ENCODE data around the gene LMNTD2.
"Not testable (repeated sequence)": the region's sequence is repeated elsewhere in the genome, so short reads cannot be mapped to it uniquely, and the experiment has no call there.

Gene LMNTD2

GRCh38 chr11:587546-587945 is 27.0 kb upstream of the LMNTD2 start:
- DNase-seq, result no peak

GRCh38 chr11:586376-587316 is 26.1 kb upstream of the LMNTD2 start:
- DNase-seq, result no peak

DNA sequence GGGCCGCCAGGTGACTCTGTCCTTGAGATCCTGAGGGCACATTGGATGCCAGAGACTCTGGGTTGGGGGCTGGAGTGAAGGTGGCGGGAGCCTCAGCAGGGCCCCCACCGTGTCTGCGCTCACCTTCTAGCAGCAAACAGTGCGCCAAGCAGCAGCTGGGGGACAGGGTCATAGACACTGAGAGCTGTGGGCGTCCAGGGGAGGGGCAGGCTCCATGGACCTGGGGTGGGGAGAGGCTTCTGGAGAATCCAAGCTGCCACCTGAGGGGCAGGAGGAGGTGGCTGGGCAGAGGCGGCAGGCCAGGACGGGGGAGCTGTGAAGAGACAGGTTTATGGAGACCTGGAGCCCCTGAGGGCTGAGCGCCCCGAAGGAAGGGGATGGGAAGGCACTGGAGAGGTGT is 23.7 kb upstream of the LMNTD2 start:
- DNase-seq, result no peak

DNA sequence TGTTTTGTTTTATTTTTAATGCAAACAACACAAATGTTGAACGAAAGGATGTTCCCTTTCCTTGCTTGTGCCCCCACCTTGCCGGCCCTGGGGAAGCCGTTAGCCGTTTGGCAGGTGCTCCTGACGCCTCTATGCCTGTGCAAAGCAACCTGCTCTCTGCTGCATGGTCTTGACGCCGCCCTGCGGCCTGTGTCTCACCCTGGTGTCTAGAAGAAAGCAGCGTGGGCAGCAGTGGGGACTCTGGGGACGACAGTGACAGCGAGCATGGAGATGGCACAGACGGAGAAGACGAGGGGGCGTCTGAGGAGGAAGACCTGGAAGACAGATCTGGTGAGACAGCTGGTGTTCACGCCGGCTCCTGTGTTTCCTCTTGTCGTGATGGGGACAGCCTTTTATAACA is 21.2 kb upstream of the LMNTD2 start:
- DNase-seq, result no peak

GRCh38 chr11:581342-581741 is 20.8 kb upstream of the LMNTD2 start:
- DNase-seq, result no peak

DNA sequence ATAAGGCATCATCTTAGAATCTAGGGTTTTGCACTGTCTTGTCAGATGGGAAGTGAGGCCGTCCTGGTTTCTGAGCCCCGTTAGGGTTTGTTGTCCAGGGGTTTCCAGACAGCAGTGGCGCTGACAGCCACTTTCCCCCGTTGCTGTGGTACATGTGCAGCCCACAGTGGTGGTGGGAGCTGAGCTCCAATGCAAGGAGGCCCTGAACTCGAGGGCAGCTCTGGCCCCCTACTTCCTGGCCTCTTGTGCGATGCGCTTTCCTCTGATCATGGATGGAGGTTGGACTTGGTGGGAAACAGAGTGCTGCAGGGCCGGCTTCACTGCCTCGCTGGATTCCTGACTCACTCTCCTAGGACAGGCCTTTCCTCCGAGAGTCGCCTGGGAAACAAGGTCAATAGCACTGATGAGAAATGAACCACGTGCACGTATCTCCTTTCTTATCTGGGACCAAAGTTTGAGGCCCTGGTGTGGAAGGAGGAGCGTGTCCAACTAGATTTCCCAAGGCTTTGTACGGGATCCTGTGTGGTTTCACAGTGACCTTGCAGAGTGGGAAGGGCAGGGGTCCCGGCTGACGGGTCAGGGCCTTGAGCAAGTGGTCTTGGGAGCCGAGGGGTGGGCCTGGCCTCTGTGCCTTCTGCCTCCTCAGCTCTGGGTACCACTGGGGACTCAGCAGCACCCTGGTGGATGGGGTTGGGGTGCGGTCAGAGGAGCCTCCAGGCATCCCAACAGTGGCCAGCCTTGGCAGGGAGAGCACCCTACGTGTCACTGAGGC is 19.5 kb upstream of the LMNTD2 start:
- no peak for DNase-seq

DNA sequence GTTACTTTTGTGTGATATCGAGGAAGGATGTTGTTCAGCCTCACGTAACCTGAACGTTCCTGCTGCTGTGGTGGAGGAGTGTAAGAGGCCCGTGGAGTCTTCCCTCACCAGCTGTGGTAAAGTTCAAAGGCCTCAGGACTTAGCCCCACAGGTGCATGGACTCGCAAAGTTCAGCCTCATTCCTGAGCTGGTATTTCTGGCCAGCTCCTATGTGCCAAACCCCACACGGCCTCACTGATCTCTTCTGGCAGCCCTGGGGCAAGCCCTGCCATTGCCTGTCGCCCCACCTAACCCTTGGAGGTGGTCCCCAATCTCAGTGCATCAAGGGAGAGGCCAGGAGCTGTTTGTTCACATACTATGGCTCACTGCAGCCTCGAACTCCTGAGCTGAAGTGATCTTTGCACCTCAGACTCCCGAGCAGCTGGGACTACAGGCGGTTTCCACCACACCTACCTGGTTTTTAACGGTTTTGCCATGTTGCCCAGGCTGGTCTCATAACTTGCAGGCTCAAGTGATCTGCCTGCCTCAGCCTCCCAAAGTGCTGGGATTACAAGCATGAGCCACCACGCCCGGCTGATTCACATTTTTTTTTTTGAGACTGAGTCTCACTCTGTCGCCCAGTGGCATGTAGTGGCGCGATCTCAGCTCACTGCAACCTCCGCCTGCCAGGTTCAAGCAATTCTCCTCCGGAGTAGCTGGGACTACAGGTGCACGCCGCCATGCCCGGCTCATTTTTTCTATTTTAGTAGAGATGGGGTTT is 17.9 kb upstream of the LMNTD2 start:
- no peak for DNase-seq

DNA sequence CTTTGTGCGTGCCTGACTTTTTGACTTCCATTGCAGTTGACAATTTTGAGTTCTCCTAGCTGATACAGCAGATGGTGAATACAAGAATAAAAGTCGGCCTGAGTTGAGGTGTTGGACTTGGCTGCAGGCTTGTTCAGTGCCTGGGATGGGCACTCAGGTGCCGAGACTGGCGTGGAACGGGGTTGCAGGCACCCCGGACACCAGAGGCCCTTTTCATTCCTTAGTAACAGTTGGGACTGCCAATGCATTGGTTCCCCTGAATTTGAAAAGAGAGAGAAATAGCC is 17.0 kb upstream of the LMNTD2 start:
- DNase-seq, result no peak

DNA sequence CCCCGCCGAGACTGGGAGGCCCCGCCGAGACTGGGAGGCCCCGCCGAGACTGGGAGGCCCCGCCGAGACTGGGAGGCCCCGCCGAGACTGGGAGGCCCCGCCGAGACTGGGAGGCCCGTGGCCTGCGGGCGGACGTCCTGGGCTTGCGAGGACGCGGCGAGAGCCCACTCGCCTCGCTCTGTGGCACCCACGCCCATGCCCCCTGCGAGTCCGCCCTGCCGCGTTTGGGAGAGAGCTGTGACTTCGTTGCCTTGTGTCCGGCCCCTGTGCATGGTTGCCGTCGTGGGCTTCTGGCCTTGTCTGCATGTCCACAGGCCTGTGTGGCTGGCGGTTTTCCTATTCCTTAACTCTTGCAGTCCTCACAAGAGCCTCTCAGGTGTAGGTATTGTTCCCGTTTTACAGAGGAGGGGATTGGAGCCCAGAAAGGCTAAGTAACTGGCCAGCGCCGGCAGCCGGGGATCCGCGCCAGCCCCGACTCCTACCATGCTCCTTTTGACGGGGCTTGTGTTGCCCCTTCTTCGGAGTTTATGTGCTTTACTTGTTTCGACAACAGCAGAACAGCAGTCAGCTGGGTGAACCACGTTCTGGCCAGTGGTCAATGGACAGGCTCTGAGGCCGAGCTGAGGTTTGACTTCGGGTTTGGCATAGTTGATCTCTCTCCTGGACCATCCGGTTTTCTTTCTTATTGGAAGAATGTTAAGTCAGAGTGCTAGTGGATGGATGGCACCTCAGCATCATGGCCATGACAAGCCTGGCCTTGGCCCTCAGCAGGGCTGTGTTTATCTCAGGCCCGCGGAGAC is 16.5 kb upstream of the LMNTD2 start:
- no peak for DNase-seq

DNA sequence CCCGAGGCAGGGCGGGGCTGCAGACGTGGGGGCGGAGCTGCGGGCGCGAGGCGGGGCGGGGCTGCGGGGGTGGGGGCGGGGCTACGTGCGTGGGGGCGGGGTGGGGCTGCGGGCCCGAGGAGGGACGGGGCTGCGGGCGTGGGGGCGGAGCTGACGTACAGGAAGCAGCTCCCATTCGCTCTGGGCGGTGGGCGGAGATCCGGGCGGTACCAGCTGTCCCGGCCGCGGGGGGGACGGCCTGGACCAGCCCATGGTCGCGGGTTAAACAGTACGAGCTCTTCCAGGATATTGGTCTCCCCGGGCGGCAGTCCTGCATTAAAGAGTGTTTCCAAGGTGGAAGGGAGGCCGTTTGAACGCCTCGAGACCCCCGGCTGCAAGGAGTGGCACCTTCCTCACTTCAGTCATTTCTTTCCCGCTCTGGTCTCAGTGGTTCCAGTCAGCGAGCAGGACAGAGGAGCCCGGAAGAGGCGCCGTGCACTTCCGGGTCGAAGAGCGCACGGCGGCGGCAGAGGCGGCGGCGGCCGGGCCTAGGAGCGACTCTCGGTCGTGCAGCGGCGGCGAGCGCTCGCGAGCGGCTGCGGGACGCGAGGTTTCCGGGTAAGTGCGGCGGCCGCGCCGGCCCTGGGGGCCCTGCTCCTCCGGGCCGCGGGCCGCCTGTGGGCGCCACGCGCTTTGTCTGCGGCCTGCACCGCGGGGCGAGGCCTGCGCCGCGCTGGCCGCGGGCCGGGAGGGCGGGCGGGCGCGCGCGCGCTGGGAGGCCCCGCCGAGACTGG is 15.6 kb upstream of the LMNTD2 start, which contains the start of gene PHRF1:
Gene PHRF1 (plus strand): TSS at position 475 of the 773 bp plus-strand sequence. CDS start 5,043 bp downstream, outside the sequence.
- DNase-seq, result peak; percentile 93

- peak; percentile 68 for DNase-seq
These were observed 14.9 kb upstream of the LMNTD2 start for GRCh38 chr11:575313-575995.

DNA sequence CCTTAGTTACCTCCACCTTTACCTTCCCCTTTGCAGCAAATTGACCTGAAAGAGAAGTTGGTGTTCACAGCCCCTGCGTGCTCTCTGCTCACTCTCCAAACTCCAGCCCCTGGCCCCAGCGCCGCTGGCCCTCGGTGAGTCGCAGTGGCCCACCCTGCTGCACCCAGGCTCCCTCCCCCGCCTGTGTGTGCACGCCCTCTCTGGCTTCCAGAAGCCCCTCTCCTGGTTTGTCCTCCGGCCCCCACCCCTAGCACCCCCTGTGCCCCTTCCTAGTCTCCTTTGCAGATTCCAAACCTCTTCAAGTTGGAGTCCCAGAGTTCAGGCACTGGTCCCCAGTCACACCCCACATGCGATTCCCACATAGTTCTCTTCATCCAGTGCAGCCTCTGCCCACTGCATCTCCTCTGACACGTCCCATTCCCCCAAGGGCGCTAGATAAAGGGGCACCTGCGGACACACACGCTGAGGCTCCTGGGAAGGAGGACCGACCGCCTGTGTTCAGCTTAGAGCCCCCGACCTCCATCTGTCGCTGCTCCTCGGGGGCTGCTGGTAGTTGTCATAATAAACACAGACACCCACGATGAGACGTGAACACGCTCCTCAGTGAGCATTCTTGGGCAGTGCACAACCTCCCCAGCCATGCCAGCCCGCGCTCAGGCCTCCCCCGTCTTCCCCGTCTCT is 14.2 kb upstream of the LMNTD2 start:
- no peak for DNase-seq

DNA sequence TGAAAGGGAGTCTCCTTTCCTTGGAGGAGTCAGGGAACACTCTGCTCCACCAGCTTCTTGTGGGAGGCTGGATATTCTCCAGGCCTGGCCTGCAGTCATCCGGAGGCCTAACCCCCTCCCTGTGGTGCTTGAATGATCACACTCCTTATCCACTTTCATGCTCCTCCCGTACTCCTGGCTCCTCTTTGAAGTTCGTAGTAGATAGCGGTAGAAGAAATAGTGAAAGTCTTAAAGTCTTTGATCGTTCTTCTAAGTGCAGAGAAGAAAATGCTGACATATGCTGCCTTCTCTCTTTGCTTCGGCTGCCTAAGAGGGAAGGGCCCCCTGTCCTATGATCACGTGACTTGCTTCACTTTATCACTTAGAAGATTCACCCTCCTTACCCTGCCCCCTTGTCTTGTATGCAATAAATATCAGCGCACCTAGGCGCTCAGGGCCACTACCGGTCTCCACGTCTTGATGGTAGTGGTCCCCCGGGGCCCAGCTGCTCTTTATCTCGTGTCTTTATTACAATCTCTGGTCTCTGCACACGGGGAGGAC is 13.6 kb upstream of the LMNTD2 start:
- DNase-seq, result not testable (repeated sequence)

DNA sequence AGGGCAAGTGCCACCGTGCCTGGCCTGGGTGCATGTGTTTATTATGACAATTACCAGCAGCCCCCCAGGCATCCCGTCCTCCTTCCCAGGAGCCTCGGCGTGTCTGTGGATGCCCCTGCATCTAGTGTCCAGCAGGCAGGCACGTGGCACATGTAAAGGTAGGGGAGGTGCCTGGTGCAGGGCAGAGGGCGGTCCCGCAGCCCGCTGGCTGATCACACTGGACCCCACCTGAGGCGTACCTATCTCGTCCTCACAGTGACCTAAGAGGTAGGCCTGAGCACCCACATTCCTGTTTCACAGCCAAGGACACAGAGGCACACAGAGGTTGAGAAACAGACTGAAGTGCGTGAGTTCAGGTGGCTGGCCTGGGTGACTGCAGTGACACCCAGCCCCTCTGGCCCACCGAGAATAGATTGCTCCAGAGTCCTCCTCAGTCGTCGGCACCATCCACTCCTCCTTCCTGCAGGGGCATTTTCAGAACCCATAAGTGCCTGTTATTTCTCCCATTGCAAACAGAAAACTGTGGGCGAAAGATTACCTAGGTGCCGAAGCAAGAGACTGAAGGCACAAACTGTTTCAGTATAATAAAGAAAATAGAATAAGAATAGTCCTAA is 12.7 kb upstream of the LMNTD2 start:
- DNase-seq, result no peak

- DNase-seq, result no peak
These were observed 11.3 kb upstream of the LMNTD2 start for GRCh38 chr11:571802-572185.

DNA sequence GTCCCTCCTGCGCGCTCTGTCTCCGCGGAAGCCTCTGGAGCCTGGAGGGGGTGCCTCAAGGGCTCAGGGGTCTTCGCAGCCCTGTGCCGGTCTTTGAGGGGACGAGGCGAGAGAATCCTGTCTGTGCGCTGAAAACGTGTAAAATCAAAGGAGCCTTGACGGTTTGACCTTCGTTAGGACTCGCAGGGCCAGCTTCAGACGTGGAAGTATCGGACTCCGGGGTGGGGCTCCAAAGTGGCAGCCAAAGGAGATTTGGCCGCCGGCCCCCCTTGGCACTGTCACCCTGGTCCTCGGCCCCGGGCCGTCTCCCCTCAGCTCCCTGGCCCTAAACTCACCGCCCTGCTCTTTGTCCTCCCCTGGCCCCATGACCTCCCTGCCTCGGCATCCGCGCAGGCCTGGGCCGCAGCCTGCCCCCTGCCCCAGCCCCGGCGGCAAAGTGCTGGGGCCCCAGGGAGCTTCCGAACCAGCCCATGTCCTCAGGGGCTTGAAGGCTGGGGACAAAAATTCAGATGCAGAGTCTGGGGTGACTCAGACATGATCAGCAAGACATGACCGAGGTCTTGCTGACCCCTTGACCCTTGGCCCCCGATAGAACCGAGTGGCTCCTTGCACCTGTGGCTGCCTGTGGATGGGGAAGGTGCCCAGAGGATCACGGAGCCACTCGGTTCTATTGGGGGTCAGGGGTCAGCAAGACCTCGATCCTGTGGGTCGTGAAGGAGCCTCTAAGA is 8.8 kb upstream of the LMNTD2 start:
- no peak for DNase-seq

DNA sequence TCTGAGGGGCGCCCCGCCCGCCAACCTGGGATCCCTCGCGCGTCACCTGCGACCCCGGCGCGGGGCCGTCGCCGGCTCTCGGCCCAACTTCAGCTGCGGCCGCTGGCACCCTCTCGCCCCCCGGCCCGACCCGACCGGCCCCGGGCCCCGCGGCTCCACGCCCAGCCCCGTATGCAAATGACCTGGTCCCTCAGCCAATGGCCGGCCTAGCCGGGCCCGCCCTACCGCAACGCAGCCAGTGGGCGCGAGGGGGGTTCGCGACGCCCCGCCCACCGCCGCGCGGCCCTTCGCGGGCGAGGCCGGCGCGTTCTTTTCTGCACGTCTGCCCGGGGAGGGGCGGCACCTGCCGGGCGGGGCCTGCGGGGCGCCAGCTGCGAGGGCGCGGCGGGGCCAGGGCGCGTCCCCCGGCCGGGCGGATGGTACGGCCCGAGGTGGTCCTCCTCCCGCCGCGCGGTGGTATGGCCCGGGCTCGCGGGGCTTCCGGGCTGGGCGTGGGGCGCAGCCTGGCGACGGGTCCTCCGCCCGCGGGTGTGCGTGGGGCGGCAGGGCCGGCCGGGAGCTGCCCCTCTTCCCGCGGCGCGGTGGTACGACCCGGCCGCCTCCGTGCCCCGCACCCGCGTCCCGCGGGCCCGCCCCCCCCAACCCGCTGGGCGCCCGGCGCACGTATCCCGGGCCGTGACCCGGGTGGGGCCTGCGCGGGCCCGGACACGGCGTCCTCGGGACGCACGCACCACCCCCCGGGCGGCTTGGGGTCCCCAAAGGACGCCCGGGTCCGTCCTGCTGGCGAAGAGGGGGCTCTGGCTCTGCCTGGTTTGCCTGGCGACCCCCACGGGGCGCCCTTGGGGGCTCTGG is 8.0 kb upstream of the LMNTD2 start:
- DNase-seq, result peak; percentile 90

Data from NCI-H446 treated with DMSO at 0.1 percent for 48 hours (cell line).